Iris pigment epithelial cell (primary cell): ENCODE results near the gene FAM83E.
A peak's percentile ranks its signal among the peaks of the same experiment; 100 is the strongest.
"Not testable (repeated sequence)": the region's sequence is repeated elsewhere in the genome, so short reads cannot be mapped to it uniquely, and the experiment has no call there.

Source experiments
- DNase-seq: peaks from one replicate; pipeline ENCODE4 v3.0.0-alpha.2; 2011; ENCODE audit warnings: low read depth

FAM83E gene

DNA sequence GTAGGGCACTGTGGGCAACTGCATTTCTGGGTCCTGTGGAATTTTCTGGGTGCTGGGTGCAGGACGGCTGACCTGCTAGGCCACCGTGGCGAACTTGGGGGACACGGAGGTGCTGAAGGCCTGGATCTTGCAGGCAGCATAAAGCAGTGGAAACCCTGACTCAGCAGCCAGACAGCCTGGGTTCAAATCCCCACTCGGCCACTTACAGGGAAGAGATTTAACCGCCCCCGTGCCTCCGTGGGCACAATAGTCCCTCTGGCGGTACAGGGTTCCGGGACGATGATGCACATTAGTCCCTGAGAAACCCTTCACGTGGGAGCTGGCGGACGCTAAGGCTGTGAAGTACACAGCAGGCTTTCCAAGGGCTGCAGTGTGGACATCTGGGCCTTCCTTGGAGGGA is 3.0 kb downstream of the FAM83E start:
- DNase-seq = no peak

DNA sequence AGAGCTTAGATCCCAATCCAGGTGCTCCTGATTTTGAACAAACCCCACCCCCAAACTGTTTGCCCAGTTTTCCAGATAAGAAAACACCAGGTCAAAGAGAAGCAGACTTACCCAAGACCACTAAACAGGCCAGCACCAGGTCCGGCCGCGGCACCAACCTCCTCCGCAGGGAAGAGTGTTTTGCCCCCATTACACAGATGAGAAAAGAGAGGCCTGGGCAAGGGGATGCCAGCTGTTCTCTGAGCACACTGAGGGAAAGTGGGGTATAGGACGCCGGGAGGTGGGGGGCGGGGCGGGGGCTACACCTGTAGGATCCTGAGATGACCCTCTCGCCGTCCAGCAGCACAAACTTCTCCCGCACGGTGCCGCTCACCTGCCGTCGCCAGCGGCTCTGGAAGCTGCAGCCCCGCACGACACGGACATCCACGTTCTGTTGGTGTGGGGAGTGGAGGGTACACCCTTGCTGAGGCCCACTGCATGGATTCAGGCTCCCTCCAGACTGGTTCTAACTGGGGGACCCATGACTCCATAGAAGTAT is 5.2 kb downstream of the FAM83E start:
- no peak for DNase-seq

DNA sequence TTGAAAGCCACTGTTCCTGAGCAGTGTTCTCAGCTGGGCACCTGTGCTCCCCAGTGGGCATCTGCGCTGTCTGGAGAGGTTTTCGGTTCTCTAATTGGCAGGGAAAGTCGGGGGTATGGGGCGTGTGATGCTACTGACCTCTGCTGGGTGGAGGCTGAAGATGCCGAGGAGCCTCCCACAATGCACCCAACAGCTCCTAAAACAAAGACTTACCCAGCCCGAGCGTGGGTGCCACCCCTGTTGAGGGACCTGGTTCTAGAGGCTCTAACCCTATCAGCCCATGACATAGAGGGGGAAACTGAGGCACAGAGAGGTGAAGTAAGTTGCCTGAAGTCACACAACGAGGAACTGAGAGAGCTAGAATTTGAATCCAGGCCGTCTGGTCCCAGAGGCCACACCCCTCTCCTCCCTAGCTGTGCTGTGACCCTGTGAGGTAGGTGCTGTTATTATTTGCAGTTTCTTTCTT is 6.0 kb downstream of the FAM83E start:
- DNase-seq = no peak

DNA sequence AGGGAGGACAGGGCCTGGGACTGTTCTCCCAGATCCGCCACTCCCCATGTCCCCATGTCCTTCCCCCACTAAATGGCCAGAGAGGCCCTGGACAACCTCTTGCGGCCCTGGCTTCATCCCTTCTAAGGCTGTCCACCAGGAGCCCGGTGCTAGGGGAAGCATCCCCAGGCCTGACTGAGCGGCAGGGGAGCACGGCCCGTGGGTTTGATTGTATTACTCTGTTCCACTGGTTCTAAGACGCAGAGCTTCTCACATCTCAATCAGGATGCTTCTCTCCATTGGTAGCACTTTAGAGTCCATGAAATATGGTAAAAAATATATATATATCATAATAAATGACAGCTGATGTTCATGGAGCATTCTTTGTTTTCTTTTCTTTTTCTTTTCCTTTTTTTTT is 7.5 kb downstream of the FAM83E start:
- DNase-seq = no peak

DNA sequence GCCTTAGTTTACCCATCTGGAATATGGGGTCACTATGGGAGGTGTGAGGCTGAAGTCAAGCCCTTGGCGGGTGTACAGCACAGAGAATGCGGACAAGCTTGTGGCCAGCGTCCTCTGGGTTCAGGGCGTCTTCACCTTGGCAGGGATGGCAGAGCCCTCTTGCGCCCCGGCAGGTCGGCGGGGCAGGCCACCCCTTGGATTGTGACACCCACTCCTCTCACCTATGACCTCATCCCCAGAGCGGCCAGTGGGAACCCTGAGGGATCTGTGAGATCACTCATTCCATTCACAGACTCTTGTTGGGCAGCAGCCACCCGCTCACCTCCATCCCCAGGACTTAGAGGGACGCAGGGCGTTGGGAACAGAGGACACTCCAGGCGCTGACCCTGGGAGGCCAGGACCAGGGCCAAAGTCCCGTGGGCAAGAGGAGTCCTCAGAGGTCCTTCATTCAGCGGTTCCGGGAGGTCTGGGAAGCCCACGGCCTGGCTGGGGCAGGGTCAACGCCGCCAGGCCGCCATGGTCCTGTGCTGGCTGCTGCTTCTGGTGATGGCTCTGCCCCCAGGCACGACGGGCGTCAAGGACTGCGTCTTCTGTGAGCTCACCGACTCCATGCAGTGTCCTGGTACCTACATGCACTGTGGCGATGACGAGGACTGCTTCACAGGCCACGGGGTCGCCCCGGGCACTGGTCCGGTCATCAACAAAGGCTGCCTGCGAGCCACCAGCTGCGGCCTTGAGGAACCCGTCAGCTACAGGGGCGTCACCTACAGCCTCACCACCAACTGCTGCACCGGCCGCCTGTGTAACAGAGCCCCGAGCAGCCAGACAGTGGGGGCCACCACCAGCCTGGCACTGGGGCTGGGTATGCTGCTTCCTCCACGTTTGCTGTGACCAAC is 8.2 kb downstream of the FAM83E start, which contains the start of gene SPACA4:
Gene SPACA4, plus strand, starts transcription at position 280 of the 896 bp plus-strand sequence. Its CDS starts 237 bp downstream, at position 517.
- DNase-seq = no peak

DNA sequence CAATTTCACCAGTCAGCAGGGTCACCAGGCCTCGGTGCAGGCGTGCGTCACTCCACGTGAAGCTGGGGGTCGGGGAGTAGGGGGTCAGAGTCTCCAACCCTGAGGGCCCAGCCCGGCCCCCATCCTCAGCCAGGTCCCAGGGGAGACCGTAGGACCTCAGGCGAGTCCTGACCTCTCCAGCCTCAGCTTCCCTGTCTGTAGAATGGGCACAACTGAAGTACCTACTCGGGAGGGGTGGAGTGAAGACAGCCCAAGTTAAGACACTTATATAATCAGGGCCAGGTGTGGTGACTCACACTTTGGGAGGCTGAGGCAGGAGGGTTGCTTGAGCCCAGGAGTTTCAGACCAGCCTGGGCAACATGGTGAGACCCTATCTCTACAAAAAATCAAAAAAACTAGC is 11.0 kb downstream of the FAM83E start:
- DNase-seq = no peak

DNA sequence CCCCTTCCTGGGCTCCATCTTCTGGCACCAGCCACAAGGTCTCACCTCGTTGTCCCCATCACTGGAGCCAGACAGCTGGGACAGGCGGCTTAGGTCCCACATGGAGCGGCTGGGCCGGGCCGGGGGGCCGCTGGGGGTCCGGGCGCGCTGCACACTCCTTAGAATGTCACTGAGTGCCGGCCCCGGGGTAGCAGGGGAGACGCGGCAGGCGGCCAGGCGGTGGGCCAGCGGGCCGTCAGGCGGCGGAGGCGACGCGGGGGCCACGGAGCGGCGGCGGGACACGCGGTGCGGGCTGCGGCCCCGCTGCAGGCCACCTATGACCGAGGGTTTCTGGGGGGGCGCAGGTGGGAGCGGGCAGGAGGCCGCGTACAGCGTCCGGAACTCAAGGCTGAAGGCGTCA is 11.4 kb downstream of the FAM83E start:
- DNase-seq = no peak

DNA sequence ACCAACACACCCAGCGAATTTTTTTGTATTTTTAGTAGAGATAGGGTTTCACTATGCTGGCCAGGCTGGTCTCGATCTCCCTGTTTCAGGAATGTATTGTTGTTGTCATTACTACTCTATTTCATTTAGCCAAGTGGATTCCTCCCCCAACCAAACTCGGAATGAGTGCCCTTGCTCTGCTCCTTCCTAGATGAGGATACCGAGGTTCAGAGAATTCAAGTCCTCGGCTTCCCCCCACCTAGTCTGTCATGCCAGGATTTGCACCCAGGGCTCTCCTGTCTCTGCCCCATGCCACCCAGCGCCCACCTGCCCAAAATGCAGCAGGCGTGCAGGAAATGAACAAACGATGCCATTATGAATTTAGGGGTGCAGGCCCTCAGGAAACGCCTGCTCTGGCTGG is 11.9 kb downstream of the FAM83E start:
- no peak for DNase-seq

DNA sequence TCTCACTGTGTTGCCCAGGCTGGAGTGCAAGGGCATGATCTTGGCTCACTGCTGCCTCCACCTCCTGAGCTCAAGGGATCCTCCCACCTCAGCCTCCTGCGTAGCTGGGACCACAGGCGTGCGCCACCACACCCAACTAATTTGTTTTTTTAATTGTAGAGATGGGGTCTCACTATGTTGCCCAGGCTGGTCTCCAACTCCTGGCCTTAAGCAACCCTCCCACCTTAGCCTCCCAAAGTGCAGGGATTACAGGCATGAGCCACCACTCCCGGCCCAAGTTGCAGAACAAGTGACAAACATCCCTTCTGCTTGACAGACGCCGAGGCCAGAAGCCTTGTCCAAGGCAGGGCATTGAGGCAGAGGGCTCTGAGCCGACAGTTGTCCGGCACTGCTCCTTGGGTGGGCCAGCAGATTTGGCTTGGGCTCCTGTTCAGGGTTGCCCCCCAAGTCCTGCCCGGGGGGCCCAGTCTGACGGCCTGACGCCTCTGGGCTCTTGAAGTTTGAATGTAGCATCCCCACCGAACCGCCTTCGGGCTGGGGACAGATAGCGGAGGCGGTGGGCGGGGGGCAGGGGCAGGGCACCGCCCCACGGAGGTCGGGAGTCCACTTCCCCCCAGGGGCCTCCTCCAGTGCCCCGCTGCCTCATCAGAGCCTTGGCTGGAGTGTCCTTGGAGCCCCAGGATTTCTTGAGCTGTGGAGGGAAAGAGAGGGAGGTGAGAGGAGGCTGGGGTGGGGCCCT is 14.0 kb downstream of the FAM83E start:
- no peak for DNase-seq

DNA sequence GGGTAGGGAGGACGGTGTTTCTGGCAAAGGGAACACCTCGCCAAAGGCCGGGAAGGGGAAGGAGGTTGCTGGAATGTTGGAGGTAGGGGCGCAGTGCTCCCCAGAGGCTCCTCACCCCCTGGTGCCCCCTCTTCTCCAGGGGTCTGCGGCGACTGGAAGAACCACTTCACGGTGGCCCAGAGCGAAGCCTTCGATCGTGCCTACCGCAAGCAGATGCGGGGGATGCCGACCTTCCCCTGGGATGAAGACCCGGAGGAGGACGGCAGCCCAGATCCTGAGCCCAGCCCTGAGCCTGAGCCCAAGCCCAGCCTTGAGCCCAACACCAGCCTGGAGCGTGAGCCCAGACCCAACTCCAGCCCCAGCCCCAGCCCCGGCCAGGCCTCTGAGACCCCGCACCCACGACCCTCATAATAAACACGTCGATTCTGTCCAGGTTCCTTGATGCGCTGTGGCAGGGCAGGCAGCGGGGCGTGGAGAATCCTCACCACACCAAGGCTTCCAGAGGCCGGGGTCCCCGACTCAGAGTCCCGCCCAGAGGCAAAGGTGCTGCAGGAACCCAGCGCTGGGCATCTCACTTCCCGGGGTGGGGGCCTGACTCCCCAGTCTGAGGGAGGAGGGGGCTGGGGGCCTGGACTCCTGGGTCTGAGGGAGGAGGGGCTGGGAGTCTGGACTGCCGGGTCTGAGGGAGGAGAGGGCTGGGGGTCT is 15.7 kb downstream of the FAM83E start:
- no peak for DNase-seq

DNA sequence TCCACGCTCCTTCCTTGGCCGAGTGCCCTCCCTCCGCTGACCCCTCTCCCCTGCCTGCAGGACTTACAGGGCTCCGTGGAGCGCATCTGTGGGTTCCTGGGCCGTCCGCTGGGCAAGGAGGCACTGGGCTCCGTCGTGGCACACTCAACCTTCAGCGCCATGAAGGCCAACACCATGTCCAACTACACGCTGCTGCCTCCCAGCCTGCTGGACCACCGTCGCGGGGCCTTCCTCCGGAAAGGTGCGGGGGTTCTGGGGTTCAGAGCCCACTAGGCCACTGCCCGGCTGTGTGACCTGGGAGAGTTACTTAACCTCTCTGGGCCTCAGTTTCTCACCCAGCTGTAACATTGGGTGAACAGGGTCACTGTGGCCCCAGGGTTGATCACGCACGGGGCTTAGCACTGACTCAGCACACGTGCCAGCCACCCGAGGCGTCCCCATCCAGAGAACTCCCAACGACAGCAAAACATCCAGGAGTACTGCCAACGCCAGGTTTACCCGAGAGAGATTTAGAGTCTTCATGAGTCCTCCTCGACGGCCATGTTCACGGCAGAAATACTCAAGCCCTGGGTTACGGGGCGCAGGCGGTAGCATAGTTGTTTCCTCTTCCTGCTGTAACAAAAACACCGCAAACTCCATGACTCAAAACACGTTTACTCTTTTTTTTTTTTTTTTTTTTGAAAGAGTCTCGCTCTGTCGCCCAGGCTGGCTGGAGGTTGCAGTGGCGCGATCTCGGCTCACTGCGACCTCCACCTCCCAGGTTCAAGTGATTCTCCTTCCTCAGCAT is 18.0 kb downstream of the FAM83E start:
- DNase-seq = no peak

DNA sequence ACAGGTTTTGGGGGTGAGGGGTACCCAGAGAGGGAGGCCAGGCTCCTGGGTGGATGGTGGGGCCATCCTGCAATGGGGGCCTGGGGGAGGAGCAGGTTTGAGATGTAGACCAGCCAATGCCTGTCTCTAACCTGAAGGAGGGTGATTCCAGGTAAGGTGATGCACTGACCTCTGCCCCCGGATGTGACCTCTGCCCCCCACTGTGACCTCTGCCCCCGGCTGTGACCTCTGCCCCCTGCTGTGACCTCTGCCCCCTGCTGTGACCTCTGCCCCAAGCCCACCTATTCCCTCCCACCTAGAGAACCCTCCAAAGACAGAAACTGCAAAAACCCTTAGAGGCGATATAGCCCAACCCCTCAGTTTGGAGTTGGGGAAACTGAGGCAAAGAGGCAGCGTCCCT is 18.6 kb downstream of the FAM83E start:
- no peak for DNase-seq

DNA sequence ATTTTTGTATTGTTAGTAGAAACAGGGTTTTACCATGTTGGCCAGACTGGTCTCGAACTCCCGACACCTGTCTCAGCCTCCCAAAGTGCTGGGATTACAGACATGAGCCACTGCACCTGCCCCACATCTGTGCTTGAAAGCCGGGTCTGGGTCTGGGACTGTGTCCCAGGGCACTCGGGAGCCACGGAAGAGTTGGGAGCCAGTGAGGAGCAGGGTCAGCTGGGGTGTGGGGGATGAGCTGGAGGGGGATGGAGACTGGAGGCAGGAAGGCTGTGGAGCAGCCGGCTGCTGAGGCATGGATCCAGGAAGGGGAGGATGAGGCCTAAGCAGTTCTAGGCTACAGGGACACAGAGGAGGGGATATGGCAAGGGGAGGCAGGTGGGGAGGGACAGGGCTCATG is 19.0 kb downstream of the FAM83E start:
- DNase-seq = no peak

DNA sequence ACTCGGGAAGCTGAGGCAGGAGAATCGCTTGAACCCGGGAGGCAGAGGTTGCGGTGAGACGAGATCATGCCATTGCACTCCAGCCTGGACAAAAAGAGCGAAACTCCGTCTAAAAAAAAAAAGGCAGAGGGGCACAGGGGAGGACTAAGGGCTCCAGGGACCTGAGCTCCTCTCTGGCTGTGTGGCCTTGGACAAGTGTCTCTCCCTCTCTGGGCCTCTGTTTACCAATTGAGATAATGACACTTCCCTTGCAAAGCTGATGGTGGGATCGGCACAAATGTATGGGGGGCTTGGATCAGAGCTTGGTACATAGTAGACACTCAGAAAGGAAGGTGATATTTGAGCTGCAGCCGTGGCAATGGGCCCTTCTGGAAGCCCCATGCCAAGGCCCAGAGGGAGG is 19.7 kb downstream of the FAM83E start:
- DNase-seq = no peak

DNA sequence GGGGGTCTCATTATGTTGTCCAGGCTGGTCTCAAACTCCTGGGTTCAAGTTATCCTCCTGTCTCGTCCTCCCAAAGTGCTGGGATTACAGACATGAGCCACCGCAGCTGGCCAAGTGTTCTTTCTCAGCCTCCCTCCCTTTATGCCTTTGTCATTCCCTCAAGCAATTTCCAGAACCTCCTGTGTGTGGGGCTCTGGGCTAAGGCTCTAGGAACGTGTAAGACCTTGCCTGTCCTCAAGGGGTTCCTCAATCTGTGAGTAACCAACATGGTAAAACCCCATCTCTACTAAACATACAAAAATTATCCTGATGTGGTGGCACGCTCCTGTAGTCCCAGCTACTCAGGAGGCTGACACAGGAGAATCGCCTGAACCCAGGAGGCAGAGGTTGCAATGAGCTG is 23.9 kb downstream of the FAM83E start:
- DNase-seq = peak; percentile 26

DNA sequence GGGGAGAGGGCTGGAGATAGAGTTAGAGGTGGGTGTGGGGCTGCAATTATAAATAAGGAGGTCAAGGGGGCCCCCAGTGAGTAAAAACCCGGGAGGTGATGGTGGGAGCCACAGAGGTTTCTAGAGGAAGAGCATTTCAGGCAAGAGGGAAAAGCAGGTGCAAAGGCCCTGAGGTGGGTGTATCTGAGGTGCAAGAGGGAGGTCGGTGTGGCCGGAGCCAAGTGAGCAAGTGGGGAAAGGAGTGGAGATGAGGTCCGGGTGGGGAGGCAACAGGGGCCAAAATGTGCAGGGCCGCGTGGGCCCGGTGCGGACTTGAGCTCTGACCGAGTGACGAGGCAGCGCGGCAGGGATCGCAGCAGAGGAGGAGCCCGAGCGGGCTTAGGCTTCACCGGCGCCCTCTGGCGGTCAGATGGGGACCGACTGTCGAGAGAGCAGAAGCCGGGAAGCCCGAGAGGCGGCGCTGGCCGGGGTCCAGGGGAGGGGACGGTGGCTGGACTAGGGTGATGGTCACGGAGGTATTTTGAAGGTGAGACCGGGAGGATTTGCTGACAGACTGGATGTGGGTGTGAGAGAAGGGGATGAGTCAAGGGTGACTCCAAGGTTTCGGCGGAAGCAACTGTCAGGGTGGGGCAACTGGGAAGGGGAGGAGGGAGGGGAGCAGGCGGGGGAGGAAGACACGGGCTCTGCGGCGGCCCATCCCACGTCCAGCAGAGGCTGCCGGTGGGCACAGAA is 26.0 kb downstream of the FAM83E start:
- peak; percentile 78 for DNase-seq

DNA sequence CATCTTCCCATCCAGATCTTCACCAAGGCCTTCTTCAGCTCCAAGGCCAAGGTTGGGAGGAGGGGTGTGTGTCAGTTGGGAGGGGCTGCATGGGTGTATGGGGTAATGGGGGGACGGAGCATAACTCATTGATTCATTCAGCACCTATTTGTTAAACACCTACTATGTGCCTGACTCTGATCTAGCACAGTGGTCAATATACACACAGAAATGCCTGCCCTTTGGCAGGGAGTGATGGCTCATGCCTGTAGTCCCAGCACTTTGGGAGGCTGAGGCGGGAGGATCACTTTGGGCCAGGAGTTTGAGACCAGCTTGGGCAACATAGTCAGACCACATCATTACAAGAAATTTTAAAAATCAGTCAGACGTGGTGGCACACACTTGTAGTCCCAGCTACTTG is 27.5 kb downstream of the FAM83E start:
- no peak for DNase-seq

DNA sequence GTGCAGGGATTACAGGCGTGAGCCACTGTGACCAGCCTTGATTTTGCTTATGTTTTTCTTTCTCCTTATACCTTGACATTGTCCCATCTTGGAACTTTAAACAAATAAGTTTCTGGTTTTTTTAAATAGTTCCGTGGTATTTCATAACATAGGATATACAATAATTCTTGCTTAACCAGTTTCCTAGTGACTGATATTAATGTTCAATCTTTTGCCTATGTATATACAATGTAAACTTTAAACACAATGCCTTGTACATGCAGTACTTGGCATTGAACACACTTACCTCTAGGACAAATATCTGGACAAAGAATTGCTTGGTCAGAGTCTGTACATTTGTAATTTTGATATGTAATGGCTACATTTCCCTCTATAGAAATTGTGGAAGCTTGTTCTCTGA is 32.7 kb downstream of the FAM83E start:
- no peak for DNase-seq

DNA sequence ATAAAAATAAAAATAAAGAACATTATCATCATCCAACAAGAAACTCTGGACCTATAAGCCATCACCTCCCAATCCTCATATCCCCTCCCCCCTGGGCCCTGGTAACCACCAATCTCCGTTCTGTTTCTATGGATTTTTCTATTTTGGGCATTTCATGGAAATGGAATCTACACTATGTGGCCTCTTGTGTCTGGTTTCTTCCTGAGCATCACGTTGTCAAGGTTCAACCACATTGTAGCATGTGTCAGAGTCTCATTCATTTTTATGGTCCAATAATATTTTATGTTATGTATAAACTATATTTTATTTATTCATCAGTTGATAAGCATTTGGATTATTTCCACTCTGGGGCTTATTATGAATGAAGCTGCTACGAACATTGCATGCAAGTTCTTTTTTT is 36.0 kb downstream of the FAM83E start:
- no peak for DNase-seq

DNA sequence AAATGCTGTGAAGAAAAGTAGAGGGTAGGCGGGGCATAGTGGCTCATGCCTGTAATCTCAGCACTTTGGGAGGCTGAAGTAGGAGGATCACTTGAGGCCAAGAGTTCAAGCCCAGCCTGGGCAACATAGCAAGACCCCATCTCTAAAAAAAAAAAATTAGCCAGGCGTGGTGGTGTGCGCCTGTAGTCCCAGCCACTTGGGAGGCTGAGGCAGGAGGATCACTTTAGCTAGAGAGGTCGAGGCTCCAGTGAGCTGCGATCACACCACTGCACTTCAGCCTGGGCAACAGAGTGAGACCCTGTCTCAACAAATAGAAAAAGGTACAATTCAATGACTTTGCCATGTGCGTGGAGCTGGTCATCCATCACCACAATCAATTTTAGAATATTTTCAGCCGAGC is 37.0 kb downstream of the FAM83E start:
- not testable (repeated sequence) for DNase-seq
